ENCODE results near the gene PUS3.

Gene PUS3

DNA sequence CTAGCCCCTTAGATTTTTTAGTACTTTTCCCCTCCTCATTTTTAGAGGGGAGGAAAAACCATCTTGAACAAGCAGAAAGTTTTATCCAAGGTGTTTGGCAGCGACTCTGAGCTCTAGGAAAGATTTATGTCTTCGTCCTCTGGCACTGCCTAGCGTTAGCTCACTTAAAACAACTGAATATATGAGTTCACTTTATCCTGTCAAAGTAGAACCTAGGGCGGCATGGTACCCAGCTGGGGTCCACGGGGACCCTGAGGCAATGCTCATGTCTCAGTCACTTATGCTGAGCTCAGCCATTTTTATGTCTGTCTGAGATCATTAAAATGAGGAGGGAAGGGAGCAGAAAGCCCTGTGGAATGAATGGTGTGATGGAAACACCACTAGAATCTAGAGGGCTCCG, 28.7 kb upstream of the PUS3 start:
- no peaks in the 10 kb centered on the region for H3K36me3 Mint-ChIP-seq (ENCODE audit: low read depth)
- H3K9me3 Mint-ChIP-seq, result no peaks in the 10 kb centered on the region
- DNase-seq, result no peak
- H3K4me1 Mint-ChIP-seq (ENCODE audit: low read depth), result peaks cover 9% of the 10 kb centered on the region
- no peak overlapping the region for H3K4me3 Mint-ChIP-seq
- peaks cover 20% of the 10 kb centered on the region for H3K27me3 Mint-ChIP-seq
- H3K27ac Mint-ChIP-seq, result no peak overlapping the region

- no peak for DNase-seq
- Mint-ChIP-seq H3K27ac (no peak overlapping the region), H3K4me1 (ENCODE audit: low read depth) (peaks cover 9% of the 10 kb centered on the region), H3K36me3 (ENCODE audit: low read depth) (no peaks in the 10 kb centered on the region), H3K4me3 (no peak overlapping the region), H3K27me3 (peaks cover 22% of the 10 kb centered on the region), H3K9me3 (no peaks in the 10 kb centered on the region)
These were observed 28.1 kb upstream of the PUS3 start for GRCh38 chr11:125931116-125931515.

- Mint-ChIP-seq H3K4me1 (ENCODE audit: low read depth) (peaks cover 9% of the 10 kb centered on the region), H3K4me3 (no peak overlapping the region), H3K36me3 (ENCODE audit: low read depth) (no peaks in the 10 kb centered on the region), H3K27me3 (peaks cover 24% of the 10 kb centered on the region), H3K9me3 (no peaks in the 10 kb centered on the region), H3K27ac (no peak overlapping the region)
- no peak for DNase-seq
These were observed 27.1 kb upstream of the PUS3 start for GRCh38 chr11:125930076-125930450.

DNA sequence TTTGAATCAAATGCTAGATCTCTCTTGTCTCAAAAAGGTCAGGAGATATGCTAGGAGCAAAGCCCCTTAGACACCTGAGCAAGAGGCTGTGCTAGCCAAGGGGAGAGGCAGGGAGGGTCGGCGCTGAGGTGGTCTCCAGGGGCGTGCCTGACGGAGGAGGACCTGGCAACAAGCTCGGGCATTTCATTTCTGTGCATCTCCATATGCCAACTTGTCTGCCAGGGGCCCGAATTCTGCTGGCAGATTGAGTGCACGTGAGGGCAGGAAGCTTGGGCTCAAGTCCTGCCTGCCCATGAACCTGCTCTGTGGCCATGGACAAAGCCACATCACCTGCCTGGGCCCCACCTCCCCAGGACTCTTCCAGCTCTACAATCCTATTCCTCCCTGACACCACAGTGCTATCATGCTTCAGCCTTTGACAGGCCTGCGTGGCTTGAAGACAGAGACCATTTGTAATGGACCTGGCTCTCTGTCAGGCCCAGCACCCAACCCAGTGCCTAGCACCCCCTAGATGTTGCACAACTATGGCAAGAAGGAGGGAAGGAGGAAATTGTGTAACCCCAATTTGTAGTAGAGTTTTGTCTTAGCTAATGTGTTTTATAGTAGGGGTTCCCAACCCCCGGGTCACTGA, 26.6 kb upstream of the PUS3 start:
- Mint-ChIP-seq H3K4me3 (no peak overlapping the region), H3K27me3 (peaks cover 24% of the 10 kb centered on the region), H3K9me3 (no peaks in the 10 kb centered on the region), H3K27ac (no peak overlapping the region), H3K4me1 (ENCODE audit: low read depth) (peaks cover 9% of the 10 kb centered on the region), H3K36me3 (ENCODE audit: low read depth) (no peaks in the 10 kb centered on the region)
- no peak for DNase-seq

DNA sequence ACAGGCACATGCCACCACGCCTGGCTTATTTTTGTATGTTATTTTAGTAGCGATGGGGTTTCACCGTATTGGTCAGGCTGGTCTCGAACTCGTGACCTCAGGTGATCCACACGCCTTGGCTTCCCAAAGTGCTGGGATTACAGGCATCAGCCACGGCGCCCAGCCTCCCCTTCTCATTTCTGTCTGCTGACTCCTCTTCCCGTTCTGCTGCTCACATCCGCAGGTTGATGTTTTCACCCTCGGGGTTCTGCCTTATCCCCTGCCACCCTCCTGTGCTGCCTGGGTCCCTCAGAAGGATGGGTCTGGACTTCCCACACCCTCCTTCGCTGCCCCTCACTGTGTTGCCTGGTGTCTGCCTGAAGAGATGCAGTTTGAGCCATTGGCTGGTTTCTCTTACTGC, 23.7 kb upstream of the PUS3 start:
- no peak overlapping the region for H3K27ac Mint-ChIP-seq
- no peaks in the 10 kb centered on the region for H3K4me1 Mint-ChIP-seq (ENCODE audit: low read depth)
- no peaks in the 10 kb centered on the region for H3K9me3 Mint-ChIP-seq
- no peak overlapping the region for H3K4me3 Mint-ChIP-seq
- DNase-seq, result no peak
- peaks cover 26% of the 10 kb centered on the region for H3K27me3 Mint-ChIP-seq
- H3K36me3 Mint-ChIP-seq (ENCODE audit: low read depth), result no peaks in the 10 kb centered on the region

DNA sequence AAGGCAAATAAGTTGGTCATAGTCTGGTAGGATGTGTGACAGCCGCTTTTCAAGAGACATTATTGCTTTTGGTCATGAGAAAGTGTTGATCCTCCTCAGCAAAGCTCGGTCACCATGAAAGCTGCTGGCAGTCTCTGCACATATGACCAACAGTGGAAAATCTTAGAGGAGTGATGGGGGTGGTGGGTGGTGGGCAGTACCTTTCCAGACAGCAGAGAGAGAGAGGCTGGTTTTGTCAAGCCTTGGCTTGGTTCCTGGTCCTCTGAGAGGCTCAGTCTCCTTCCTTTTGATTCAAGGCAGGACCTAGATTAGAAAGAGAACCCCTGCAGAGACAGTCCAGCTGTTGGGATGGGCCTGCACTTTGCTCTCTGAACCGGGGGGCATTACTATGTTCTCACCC, 22.8 kb upstream of the PUS3 start:
- Mint-ChIP-seq H3K9me3 (no peaks in the 10 kb centered on the region), H3K4me1 (ENCODE audit: low read depth) (no peaks in the 10 kb centered on the region)

DNA sequence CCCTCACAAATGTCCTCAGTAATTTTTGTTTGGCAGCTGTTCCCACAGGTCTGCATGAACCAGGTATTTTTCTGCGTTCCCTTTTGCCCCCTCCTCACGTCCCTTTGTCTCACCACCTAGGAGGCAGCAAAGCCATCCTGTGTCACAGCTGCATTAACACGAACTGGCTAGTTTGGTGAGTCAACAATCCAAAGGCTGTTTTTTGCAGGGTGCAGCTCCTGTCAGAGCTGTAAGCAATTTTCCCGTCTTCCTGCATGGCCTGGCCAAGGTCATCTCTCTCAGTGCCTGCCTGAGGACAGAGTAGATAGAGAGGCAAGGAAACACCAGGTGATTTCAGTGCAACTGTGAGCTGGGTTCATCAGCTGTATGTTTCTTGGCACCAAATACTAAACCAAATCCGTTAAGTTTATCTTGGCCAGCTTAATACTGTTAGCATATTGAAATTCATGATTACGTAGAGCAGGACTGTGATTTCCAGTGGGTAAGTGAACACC, 22.3 kb upstream of the PUS3 start:
- Mint-ChIP-seq H3K36me3 (ENCODE audit: low read depth) (no peaks in the 10 kb centered on the region), H3K27me3 (peaks cover 25% of the 10 kb centered on the region), H3K4me1 (ENCODE audit: low read depth) (no peaks in the 10 kb centered on the region), H3K4me3 (no peak overlapping the region), H3K27ac (no peak overlapping the region), H3K9me3 (no peaks in the 10 kb centered on the region)
- no peak for DNase-seq

More for the DNA sequence above, 22.8 kb upstream of the PUS3 start:
- DNase-seq, result no peak
- Mint-ChIP-seq H3K4me3 (no peak overlapping the region), H3K27ac (no peak overlapping the region), H3K27me3 (peaks cover 26% of the 10 kb centered on the region), H3K36me3 (ENCODE audit: low read depth) (no peaks in the 10 kb centered on the region)

- Mint-ChIP-seq H3K4me3 (no peak overlapping the region), H3K27ac (no peak overlapping the region), H3K27me3 (peaks cover 19% of the 10 kb centered on the region), H3K4me1 (ENCODE audit: low read depth) (no peaks in the 10 kb centered on the region), H3K9me3 (no peaks in the 10 kb centered on the region), H3K36me3 (ENCODE audit: low read depth) (no peaks in the 10 kb centered on the region)
- no peak for DNase-seq
These were observed 21.5 kb upstream of the PUS3 start for GRCh38 chr11:125924384-125925007.

- DNase-seq, result no peak
- Mint-ChIP-seq H3K4me3 (no peak overlapping the region), H3K36me3 (ENCODE audit: low read depth) (no peaks in the 10 kb centered on the region), H3K27ac (no peak overlapping the region), H3K9me3 (no peaks in the 10 kb centered on the region), H3K4me1 (ENCODE audit: low read depth) (no peaks in the 10 kb centered on the region), H3K27me3 (peaks cover 19% of the 10 kb centered on the region)
These were observed 20.6 kb upstream of the PUS3 start for GRCh38 chr11:125923633-125924032.

DNA sequence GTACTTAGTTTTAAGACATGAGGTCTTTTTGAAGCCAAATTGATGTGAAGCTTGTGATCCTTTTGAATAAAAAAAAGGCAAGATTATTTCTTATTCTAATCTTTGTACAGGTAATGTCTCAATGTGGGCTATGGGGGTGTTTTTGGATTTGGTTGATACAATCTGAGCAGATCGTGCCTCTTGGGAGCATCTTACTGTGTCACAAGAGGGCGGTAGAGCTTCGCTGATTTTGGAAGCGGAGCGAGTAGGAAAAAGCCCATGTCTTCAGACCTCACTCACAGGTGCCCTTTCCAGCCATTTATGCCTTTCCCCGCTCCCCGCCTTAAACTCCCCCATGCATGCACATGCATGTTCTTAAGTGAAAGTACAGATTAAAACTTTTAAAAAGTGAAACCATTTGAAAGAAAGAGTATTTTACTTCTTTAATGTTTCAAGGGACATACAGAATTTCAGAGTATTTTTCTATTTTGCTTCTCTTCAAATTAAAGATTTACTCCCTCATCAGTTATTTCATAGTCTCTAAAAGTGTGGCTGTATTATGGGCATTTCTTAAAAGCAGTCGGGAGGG, 20.1 kb upstream of the PUS3 start:
- no peaks in the 10 kb centered on the region for H3K4me1 Mint-ChIP-seq (ENCODE audit: low read depth)
- DNase-seq, result peak; percentile 59
- no peak overlapping the region for H3K4me3 Mint-ChIP-seq
- no peaks in the 10 kb centered on the region for H3K9me3 Mint-ChIP-seq
- H3K27me3 Mint-ChIP-seq, result peaks cover 22% of the 10 kb centered on the region
- no peaks in the 10 kb centered on the region for H3K36me3 Mint-ChIP-seq (ENCODE audit: low read depth)
- no peak overlapping the region for H3K27ac Mint-ChIP-seq

DNA sequence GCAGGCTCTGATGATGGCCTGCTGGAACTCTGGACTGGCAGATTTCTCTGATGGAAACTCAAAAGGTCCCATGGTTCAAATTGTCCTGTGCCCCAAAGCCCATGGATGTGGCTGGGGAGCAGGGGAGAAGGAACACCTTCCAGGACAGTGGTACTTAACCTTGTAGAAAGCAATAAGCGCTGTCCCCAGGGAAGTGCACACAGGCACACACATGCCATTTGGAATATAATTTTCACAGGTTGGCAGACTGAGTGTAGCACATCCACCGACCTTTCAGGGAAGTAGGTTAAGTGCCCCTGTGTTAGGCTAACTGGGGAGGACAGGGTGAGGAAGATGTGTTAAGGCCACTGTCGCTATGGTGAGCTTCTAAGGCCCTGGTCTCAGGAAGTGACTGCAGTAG, 19.1 kb upstream of the PUS3 start:
- no peak for DNase-seq
- no peak overlapping the region for H3K27ac Mint-ChIP-seq
- no peaks in the 10 kb centered on the region for H3K36me3 Mint-ChIP-seq (ENCODE audit: low read depth)
- H3K9me3 Mint-ChIP-seq, result no peaks in the 10 kb centered on the region
- H3K4me3 Mint-ChIP-seq, result no peak overlapping the region
- no peaks in the 10 kb centered on the region for H3K4me1 Mint-ChIP-seq (ENCODE audit: low read depth)
- H3K27me3 Mint-ChIP-seq, result peaks cover 27% of the 10 kb centered on the region

- Mint-ChIP-seq H3K9me3 (no peaks in the 10 kb centered on the region), H3K27me3 (peaks cover 25% of the 10 kb centered on the region), H3K27ac (no peak overlapping the region), H3K36me3 (ENCODE audit: low read depth) (no peaks in the 10 kb centered on the region), H3K4me3 (no peak overlapping the region), H3K4me1 (ENCODE audit: low read depth) (no peaks in the 10 kb centered on the region)
- no peak for DNase-seq
These were observed 18.0 kb upstream of the PUS3 start for GRCh38 chr11:125921042-125921441.

- H3K4me1 Mint-ChIP-seq (ENCODE audit: low read depth), result no peaks in the 10 kb centered on the region
- no peaks in the 10 kb centered on the region for H3K36me3 Mint-ChIP-seq (ENCODE audit: low read depth)
- DNase-seq, result no peak
- H3K4me3 Mint-ChIP-seq, result no peak overlapping the region
- no peaks in the 10 kb centered on the region for H3K9me3 Mint-ChIP-seq
- H3K27me3 Mint-ChIP-seq, result peaks cover 36% of the 10 kb centered on the region
- no peak overlapping the region for H3K27ac Mint-ChIP-seq
These were observed 15.3 kb upstream of the PUS3 start for GRCh38 chr11:125918140-125918840.

- Mint-ChIP-seq H3K36me3 (ENCODE audit: low read depth) (no peaks in the 10 kb centered on the region), H3K4me3 (no peak overlapping the region), H3K27ac (no peak overlapping the region), H3K27me3 (peaks cover 37% of the 10 kb centered on the region), H3K4me1 (ENCODE audit: low read depth) (no peaks in the 10 kb centered on the region), H3K9me3 (no peaks in the 10 kb centered on the region)
- DNase-seq, result no peak
These were observed 13.8 kb upstream of the PUS3 start for GRCh38 chr11:125916683-125917347.
